CD14-positive monocyte (primary cell): Measurements from ENCODE around the gene MTUS2. TPM values are rescaled to one million over a fixed set of nuclear protein-coding genes. Genes with fewer than 3 reads are reported as not detected.
A peak's percentile ranks its signal among the peaks of the same experiment; 100 is the strongest.

Experiments
- DNase-seq, 3 donors: peaks; one replicate each; pipeline ENCODE4 v3.0.0-alpha.2; 2011 to 2022
- H2AFZ ChIP-seq: 2 replicates; pipeline ENCODE4 v1.6.0; 2012; ENCODE audit warnings: mild to moderate bottlenecking, low read depth, low read length, inconsistent platforms; ENCODE audit not compliant: insufficient read depth, poor library complexity, severe bottlenecking
- H3K27ac ChIP-seq, 2 donors: 1 replicate in 1 of 2; 2 replicates in 1 of 2; pipeline ENCODE4 v1.5.1; 2012 to 2013; ENCODE audit warnings: low read length in 2 of 2, control low read depth in 1 of 2, inconsistent platforms in 1 of 2, low read depth in 1 of 2, mild to moderate bottlenecking in 1 of 2
- H3K27me3 ChIP-seq, 2 donors: one replicate each; pipeline versions ENCODE4 v1.6.0 to v1.6.1; 2011 to 2013; ENCODE audit warnings: low read length in 2 of 2; ENCODE audit not compliant: control insufficient read depth in 2 of 2, insufficient read depth in 2 of 2
- H3K36me3 ChIP-seq, 2 donors: replicated peaks in 1 of 2; 1 replicate in 1 of 2; 2 replicates in 1 of 2; pipeline versions ENCODE4 v1.5.1 to v1.6.1; 2012 to 2013; ENCODE audit warnings: low read length in 2 of 2, control low read depth in 1 of 2, inconsistent platforms in 1 of 2, mild to moderate bottlenecking in 1 of 2; ENCODE audit not compliant: insufficient read depth in 2 of 2, control insufficient read depth in 1 of 2
- H3K4me1 ChIP-seq, 2 donors: 1 replicate in 1 of 2; 2 replicates in 1 of 2; pipeline versions ENCODE4 v1.5.1 to v1.6.1; 2012 to 2013; ENCODE audit warnings: low read length in 2 of 2, control low read depth in 1 of 2, inconsistent platforms in 1 of 2, mild to moderate bottlenecking in 1 of 2, moderate library complexity in 1 of 2; ENCODE audit not compliant: insufficient read depth in 2 of 2, control insufficient read depth in 1 of 2
- H3K4me2 ChIP-seq: replicated peaks from 2 replicates; pipeline ENCODE3; 2012; ENCODE audit warnings: low read length, moderate library complexity, mild to moderate bottlenecking; ENCODE audit not compliant: poor library complexity, severe bottlenecking; ENCODE audit errors: extremely low read depth
- H3K4me3 ChIP-seq, 3 experiments: fragments of 200-600 bp in 1 of 3; sonication (generic) in 1 of 3; replicated peaks in 1 of 3; 1 replicate in 2 of 3; 2 replicates in 1 of 3; pipeline ENCODE4 v1.5.1; 2011 to 2013; ENCODE audit warnings: low read length in 3 of 3, mild to moderate bottlenecking in 3 of 3, control low read depth in 2 of 3, low read depth in 2 of 3, inconsistent platforms in 1 of 3, moderate library complexity in 1 of 3
- H3K79me2 ChIP-seq: 2 replicates; pipeline ENCODE4 v1.6.0; 2012; ENCODE audit warnings: mild to moderate bottlenecking, control low read depth, inconsistent platforms, low read length, moderate library complexity; ENCODE audit not compliant: insufficient read depth
- H3K9ac ChIP-seq: 2 replicates; pipeline ENCODE4 v1.6.0; 2017; ENCODE audit warnings: low read length, mild to moderate bottlenecking; ENCODE audit not compliant: insufficient read depth, poor library complexity, severe bottlenecking
- H3K9me3 ChIP-seq, 2 donors: replicated peaks in 1 of 2; 1 replicate in 1 of 2; 2 replicates in 1 of 2; pipeline versions ENCODE4 v1.5.1 to v1.6.1; 2012 to 2013; ENCODE audit warnings: low read length in 2 of 2, control low read depth in 1 of 2; ENCODE audit not compliant: control insufficient read depth in 1 of 2, insufficient read depth in 1 of 2
- H4K20me1 ChIP-seq: 2 replicates; pipeline ENCODE4 v1.6.0; 2012; ENCODE audit warnings: mild to moderate bottlenecking, low read length, control low read depth, moderate library complexity; ENCODE audit not compliant: insufficient read depth
- H3K27ac Mint-ChIP-seq, 7 donors: one replicate each; pipeline ENCODE4 v1.8.0; 2020; ENCODE audit warnings: mild to moderate bottlenecking in 7 of 7, mixed read lengths in 7 of 7, moderate library complexity in 6 of 7, inconsistent platforms in 2 of 7
- H3K27me3 Mint-ChIP-seq, 3 donors: one replicate each; pipeline ENCODE4 v1.8.0; 2021 to 2022; ENCODE audit warnings: low read depth in 3 of 3, mild to moderate bottlenecking in 3 of 3, mixed read lengths in 3 of 3, moderate library complexity in 3 of 3, inconsistent platforms in 1 of 3
- H3K36me3 Mint-ChIP-seq, 2 donors: one replicate each; pipeline ENCODE4 v1.8.0; 2020; ENCODE audit warnings: mixed read lengths in 2 of 2, inconsistent platforms in 1 of 2, mild to moderate bottlenecking in 1 of 2
- H3K4me1 Mint-ChIP-seq: one replicate; pipeline ENCODE4 v1.8.0; 2020; ENCODE audit warnings: mild to moderate bottlenecking, mixed read lengths
- H3K4me3 Mint-ChIP-seq, 2 donors: one replicate each; pipeline ENCODE4 v1.8.0; 2020; ENCODE audit warnings: mild to moderate bottlenecking in 2 of 2, mixed read lengths in 2 of 2, moderate library complexity in 1 of 2
- H3K9me3 Mint-ChIP-seq, 7 donors: one replicate each; pipeline ENCODE4 v1.8.0; 2020 to 2022; ENCODE audit warnings: mixed read lengths in 7 of 7, mild to moderate bottlenecking in 6 of 7, moderate library complexity in 6 of 7, inconsistent platforms in 2 of 7
- CTCF ChIP-seq: fragments of 200-600 bp; IDR thresholded peaks from one replicate; pipeline ENCODE4 v1.8.0; 2022; ENCODE audit warnings: antibody characterized with exemption, mild to moderate bottlenecking
- WGBS: methylation state at CpG from one replicate; pipeline ENCODE4 v1.1.5; 2013; ENCODE audit warnings: missing lambda C conversion rate; ENCODE audit not compliant: insufficient coverage; 5-methylcytosine and 5-hydroxymethylcytosine counted together
- intact Hi-C, 2 donors: fragments of 100-400 bp; cut with micrococcal nuclease; formaldehyde crosslinking; loops; one replicate each; pipeline versions ENCODE4 v1.15.0 to v1.15.1; 2023
- polyA plus RNA-seq, 3 donors: library from polyadenylated mRNA; depleted of rRNA in 1 of 3; unstranded in 2 of 3; stranded (reverse) in 1 of 3; fragments of 300-500 nt in 2 of 3; fragments of >200 nt in 1 of 3; fragmentation: Illumina TruSeq in 2 of 3; gene quantifications; 1 replicate in 2 of 3; 2 replicates in 1 of 3; pipeline ENCODE4 v1.2.3, GENCODE V29; 2012 to 2021

The MTUS2 gene
- polyA plus RNA-seq, 3 donors: 0.04 TPM; not detected in 2

GRCh38 chr13:29487466-29488454 lies 667.6 kb downstream of the MTUS2 start:
- peaks cover 9% of the 10 kb centered on the region for H3K4me1 Mint-ChIP-seq
- Histone ChIP-seq H3K4me3 (no peak overlapping the region), H3K4me1 (peaks cover 5 to 7% of the 10 kb centered on the region in 2 donors), H2AFZ (peak overlapping the region; percentile 8), H3K36me3 (no peaks in the 10 kb centered on the region), H3K27me3 (no peaks in the 10 kb centered on the region), H3K4me2 (no peak overlapping the region), H3K27ac (no peak overlapping the region), H3K9me3 (no peaks in the 10 kb centered on the region), H3K79me2 (no peaks in the 10 kb centered on the region), H3K9ac (no peak overlapping the region), H4K20me1 (no peaks in the 10 kb centered on the region)
- DNase-seq: no peak
- intact Hi-C loops: no loop called here
- H3K4me3 Mint-ChIP-seq: no peak overlapping the region
- no peaks in the 10 kb centered on the region for H3K9me3 Mint-ChIP-seq
- peaks cover 0 to 7% (median 2%) of the 10 kb centered on the region in 3 donors for H3K27me3 Mint-ChIP-seq
- 95% methylated on average over 15 of the region's 22 CpGs for WGBS
- no peaks in the 10 kb centered on the region for H3K36me3 Mint-ChIP-seq
- H3K27ac Mint-ChIP-seq: peak overlapping the region in 1 of 7 donors; percentile 21
- no peak for TF ChIP-seq CTCF

GRCh38 chr13:29489650-29490560 lies 669.8 kb downstream of the MTUS2 start:
- 91% methylated on average over 7 of the region's 14 CpGs for WGBS
- Mint-ChIP-seq H3K4me1 (peaks cover 20% of the 10 kb centered on the region), H3K27ac (no peak overlapping the region), H3K36me3 (no peaks in the 10 kb centered on the region), H3K9me3 (no peaks in the 10 kb centered on the region), H3K4me3 (no peak overlapping the region), H3K27me3 (peaks cover 0 to 3% (median 2%) of the 10 kb centered on the region in 3 donors)
- no peaks in the 10 kb centered on the region for H3K36me3 ChIP-seq
- no peak overlapping the region for H3K4me3 ChIP-seq
- no peak for TF ChIP-seq CTCF
- no peak overlapping the region for H3K9ac ChIP-seq
- H3K79me2 ChIP-seq: no peaks in the 10 kb centered on the region
- H3K4me2 ChIP-seq: no peak overlapping the region
- intact Hi-C loops: loop anchor here in 1 of 2 donors (10.0 kb wide), 1 partner anchor 905 kb away; no protein-coding TSS in a partner anchor
- no peaks in the 10 kb centered on the region for H3K9me3 ChIP-seq
- H3K27me3 ChIP-seq: no peaks in the 10 kb centered on the region
- peaks cover 15 to 16% of the 10 kb centered on the region in 2 donors for H3K4me1 ChIP-seq
- H2AFZ ChIP-seq: no peak overlapping the region
- DNase-seq: no peak
- no peak overlapping the region for H3K27ac ChIP-seq
- no peaks in the 10 kb centered on the region for H4K20me1 ChIP-seq
